ENCODE results near the gene CIART. TPM values are rescaled to one million over a fixed set of nuclear protein-coding genes. Genes with fewer than 3 reads are reported as not detected.

CIART gene
- total RNA-seq, 1 experiment from 2014 or later, result not detected

- peak overlapping the region; percentile 51 for H3K4me3 ChIP-seq
- peak overlapping the region; percentile 45 for H3K27ac ChIP-seq
- no peaks in the 10 kb centered on the region for H3K9me3 ChIP-seq (replicated peaks)
- peaks cover 6% of the 10 kb centered on the region; the same call in 1 of the 2 replicates for H3K4me1 ChIP-seq
- H3K36me3 ChIP-seq, result no peaks in the 10 kb centered on the region
- H3K27me3 ChIP-seq, result no peaks in the 10 kb centered on the region
- peak; percentile 49 to 51 for DNase-seq
Measured at GRCh38 chr1:150256554-150257341, 25.6 kb upstream of the CIART start.

- Histone ChIP-seq H3K4me3 (peak within 1 kb of the TSS; percentile 51), H3K27ac (peak within 1 kb of the TSS; percentile 45), H3K27me3 (no peaks in the 10 kb centered on the region), H3K36me3 (no peaks in the 10 kb centered on the region), H3K9me3 (replicated peaks) (no peaks in the 10 kb centered on the region), H3K4me1 (peaks cover 6% of the 10 kb centered on the region; the same call in 1 of the 2 replicates)
- peak; percentile 63 to 75 for DNase-seq
Measured at GRCh38 chr1:150257624-150258585, 24.4 kb upstream of the CIART start, which contains the start of gene CA14. Gene CA14 (plus strand): TSS chr1:150257774. CDS start chr1:150258129, 355 bp downstream.

GRCh38 chr1:150259217-150259616, 23.1 kb upstream of the CIART start:
- Histone ChIP-seq H3K4me1 (peaks cover 6% of the 10 kb centered on the region; the same call in 1 of the 2 replicates), H3K27me3 (no peaks in the 10 kb centered on the region), H3K36me3 (no peaks in the 10 kb centered on the region), H3K4me3 (no peak overlapping the region), H3K9me3 (replicated peaks) (no peaks in the 10 kb centered on the region), H3K27ac (no peak overlapping the region)
- no peak for DNase-seq

- H3K27me3 ChIP-seq, result no peaks in the 10 kb centered on the region
- no peaks in the 10 kb centered on the region for H3K9me3 ChIP-seq (replicated peaks)
- H3K27ac ChIP-seq, result no peak overlapping the region
- peak overlapping the region; percentile 7; the same call in 1 of the 2 replicates for H3K4me3 ChIP-seq
- peak; percentile 62 to 76 for DNase-seq
- peaks cover 6% of the 10 kb centered on the region; the same call in 1 of the 2 replicates for H3K4me1 ChIP-seq
- no peaks in the 10 kb centered on the region; the same call in 1 of the 2 replicates for H3K36me3 ChIP-seq
Measured at GRCh38 chr1:150259758-150260669, 22.3 kb upstream of the CIART start.

- no peak overlapping the region for H3K4me3 ChIP-seq
- H3K27me3 ChIP-seq, result no peaks in the 10 kb centered on the region
- no peak for DNase-seq
- peaks cover 6% of the 10 kb centered on the region for H3K36me3 ChIP-seq
- H3K4me1 ChIP-seq, result peaks cover 6% of the 10 kb centered on the region; the same call in 1 of the 2 replicates
- H3K27ac ChIP-seq, result no peak overlapping the region
- H3K9me3 ChIP-seq (replicated peaks), result no peaks in the 10 kb centered on the region
Measured at GRCh38 chr1:150261367-150261766, 21.0 kb upstream of the CIART start.

- H3K9me3 ChIP-seq (replicated peaks), result no peaks in the 10 kb centered on the region
- H3K4me1 ChIP-seq, result no peaks in the 10 kb centered on the region
- H3K4me3 ChIP-seq, result no peak overlapping the region
- DNase-seq, result no peak
- no peaks in the 10 kb centered on the region for H3K27me3 ChIP-seq
- no peak overlapping the region for H3K27ac ChIP-seq
- H3K36me3 ChIP-seq, result peaks cover 13% of the 10 kb centered on the region
Measured at GRCh38 chr1:150262388-150263320, 19.7 kb upstream of the CIART start.

- Histone ChIP-seq H3K4me3 (no peak overlapping the region), H3K36me3 (peaks cover 13% of the 10 kb centered on the region), H3K27me3 (no peaks in the 10 kb centered on the region), H3K4me1 (no peaks in the 10 kb centered on the region), H3K27ac (no peak overlapping the region), H3K9me3 (replicated peaks) (no peaks in the 10 kb centered on the region)
- DNase-seq, result no peak
Measured at GRCh38 chr1:150263549-150263948, 18.8 kb upstream of the CIART start.

GRCh38 chr1:150267896-150268295, 14.5 kb upstream of the CIART start:
- Histone ChIP-seq H3K4me3 (peak overlapping the region; percentile 91), H3K9me3 (replicated peaks) (no peaks in the 10 kb centered on the region), H3K27me3 (no peaks in the 10 kb centered on the region), H3K4me1 (0 out of 2 replicates have a peak, but pooled peaks cover 2% of the 10 kb centered on the region), H3K36me3 (peaks cover 13% of the 10 kb centered on the region), H3K27ac (no peak overlapping the region; the same call in 1 of the 2 replicates)
- DNase-seq, result no peak

GRCh38 chr1:150268340-150268704, 14.0 kb upstream of the CIART start:
- H3K9me3 ChIP-seq (replicated peaks), result no peaks in the 10 kb centered on the region
- no peaks in the 10 kb centered on the region for H3K27me3 ChIP-seq
- H3K36me3 ChIP-seq, result peaks cover 13% of the 10 kb centered on the region
- H3K4me3 ChIP-seq, result peak overlapping the region; percentile 91
- peak overlapping the region; percentile 63 for H3K27ac ChIP-seq
- H3K4me1 ChIP-seq, result 0 out of 2 replicates have a peak, but pooled peaks cover 2% of the 10 kb centered on the region
- peak in 1 of 2 experiments; percentile 13 for DNase-seq

GRCh38 chr1:150268705-150269403, 13.5 kb upstream of the CIART start, which contains the start of gene APH1A:
Gene APH1A (minus strand): TSS chr1:150269016. CDS start chr1:150268810, 206 bp downstream.
- Histone ChIP-seq H3K27ac (peak within 1 kb of the TSS; percentile 63), H3K4me1 (0 out of 2 replicates have a peak, but pooled peaks cover 2% of the 10 kb centered on the region), H3K4me3 (peak within 1 kb of the TSS; percentile 91), H3K27me3 (no peaks in the 10 kb centered on the region), H3K9me3 (replicated peaks) (no peaks in the 10 kb centered on the region), H3K36me3 (peaks cover 13% of the 10 kb centered on the region)
- peak; percentile 96 to 97 for DNase-seq

GRCh38 chr1:150269451-150269850, 12.9 kb upstream of the CIART start:
- Histone ChIP-seq H3K36me3 (peaks cover 13% of the 10 kb centered on the region), H3K27ac (peak overlapping the region; percentile 63), H3K27me3 (no peaks in the 10 kb centered on the region), H3K9me3 (replicated peaks) (no peaks in the 10 kb centered on the region), H3K4me3 (peak overlapping the region; percentile 91), H3K4me1 (0 out of 2 replicates have a peak, but pooled peaks cover 2% of the 10 kb centered on the region)
- no peak for DNase-seq

GRCh38 chr1:150271291-150271959, 10.9 kb upstream of the CIART start:
- Histone ChIP-seq H3K27ac (no peak overlapping the region), H3K4me1 (0 out of 2 replicates have a peak, but pooled peaks cover 2% of the 10 kb centered on the region), H3K9me3 (replicated peaks) (no peaks in the 10 kb centered on the region), H3K36me3 (peaks cover 7% of the 10 kb centered on the region), H3K27me3 (no peaks in the 10 kb centered on the region), H3K4me3 (no peak overlapping the region)
- no peak for DNase-seq
